IPS-18a (cell line): ENCODE data around the gene PODN.

Experiments
- H3K27ac ChIP-seq: one replicate; pipeline ENCODE4 v1.5.1; 2013; ENCODE audit warnings: low read length
- H3K27me3 ChIP-seq: one replicate; pipeline ENCODE4 v1.6.1; 2013; ENCODE audit warnings: mild to moderate bottlenecking, low read length; ENCODE audit not compliant: control insufficient read depth, insufficient read depth
- H3K36me3 ChIP-seq: one replicate; pipeline ENCODE4 v1.6.1; 2013; ENCODE audit warnings: low read depth, low read length; ENCODE audit not compliant: control insufficient read depth
- H3K4me1 ChIP-seq: one replicate; pipeline ENCODE4 v1.6.1; 2013; ENCODE audit warnings: low read depth, low read length; ENCODE audit not compliant: control insufficient read depth
- H3K4me3 ChIP-seq: one replicate; pipeline ENCODE4 v1.5.1; 2013; ENCODE audit warnings: low read length
- H3K9ac ChIP-seq: one replicate; pipeline ENCODE4 v1.6.1; 2013; ENCODE audit warnings: mild to moderate bottlenecking, low read length, moderate library complexity
- H3K9me3 ChIP-seq: one replicate; pipeline ENCODE4 v1.6.1; 2013; ENCODE audit warnings: low read depth, low read length; ENCODE audit not compliant: control insufficient read depth

PODN gene

DNA sequence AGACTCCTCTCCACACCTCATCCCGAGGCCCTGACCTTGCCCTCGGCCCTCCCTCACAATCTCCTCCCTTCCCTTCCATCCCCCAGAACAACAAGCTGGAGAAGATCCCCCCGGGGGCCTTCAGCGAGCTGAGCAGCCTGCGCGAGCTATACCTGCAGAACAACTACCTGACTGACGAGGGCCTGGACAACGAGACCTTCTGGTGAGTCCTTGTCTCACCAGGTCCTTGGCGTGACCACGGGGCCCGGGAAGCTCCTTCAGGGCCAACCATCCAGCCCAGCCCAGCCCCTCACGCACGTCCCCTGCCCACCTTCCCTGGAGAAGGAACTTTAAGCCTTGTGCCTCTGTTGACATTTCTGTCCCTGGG lies 15.6 kb downstream of the PODN start:
- Histone ChIP-seq H3K27ac (no peak overlapping the region), H3K9ac (no peak overlapping the region), H3K27me3 (no peaks in the 10 kb centered on the region), H3K4me3 (no peak overlapping the region), H3K4me1 (peaks cover 7% of the 10 kb centered on the region), H3K9me3 (no peaks in the 10 kb centered on the region), H3K36me3 (no peaks in the 10 kb centered on the region)

DNA sequence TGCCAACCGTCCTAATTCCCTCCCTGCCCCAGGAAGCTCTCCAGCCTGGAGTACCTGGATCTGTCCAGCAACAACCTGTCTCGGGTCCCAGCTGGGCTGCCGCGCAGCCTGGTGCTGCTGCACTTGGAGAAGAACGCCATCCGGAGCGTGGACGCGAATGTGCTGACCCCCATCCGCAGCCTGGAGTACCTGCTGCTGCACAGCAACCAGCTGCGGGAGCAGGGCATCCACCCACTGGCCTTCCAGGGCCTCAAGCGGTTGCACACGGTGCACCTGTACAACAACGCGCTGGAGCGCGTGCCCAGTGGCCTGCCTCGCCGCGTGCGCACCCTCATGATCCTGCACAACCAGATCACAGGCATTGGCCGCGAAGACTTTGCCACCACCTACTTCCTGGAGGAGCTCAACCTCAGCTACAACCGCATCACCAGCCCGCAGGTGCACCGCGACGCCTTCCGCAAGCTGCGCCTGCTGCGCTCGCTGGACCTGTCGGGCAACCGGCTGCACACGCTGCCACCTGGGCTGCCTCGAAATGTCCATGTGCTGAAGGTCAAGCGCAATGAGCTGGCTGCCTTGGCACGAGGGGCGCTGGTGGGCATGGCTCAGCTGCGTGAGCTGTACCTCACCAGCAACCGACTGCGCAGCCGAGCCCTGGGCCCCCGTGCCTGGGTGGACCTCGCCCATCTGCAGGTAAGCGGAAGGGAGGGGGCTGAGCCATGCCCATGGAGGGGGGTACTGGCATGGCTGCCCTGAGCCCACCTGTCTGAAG lies 16.5 kb downstream of the PODN start:
- H3K9me3 ChIP-seq = no peaks in the 10 kb centered on the region
- H3K4me1 ChIP-seq = peaks cover 7% of the 10 kb centered on the region
- H3K9ac ChIP-seq = no peak overlapping the region
- no peaks in the 10 kb centered on the region for H3K27me3 ChIP-seq
- no peak overlapping the region for H3K4me3 ChIP-seq
- H3K36me3 ChIP-seq = no peaks in the 10 kb centered on the region
- H3K27ac ChIP-seq = no peak overlapping the region

DNA sequence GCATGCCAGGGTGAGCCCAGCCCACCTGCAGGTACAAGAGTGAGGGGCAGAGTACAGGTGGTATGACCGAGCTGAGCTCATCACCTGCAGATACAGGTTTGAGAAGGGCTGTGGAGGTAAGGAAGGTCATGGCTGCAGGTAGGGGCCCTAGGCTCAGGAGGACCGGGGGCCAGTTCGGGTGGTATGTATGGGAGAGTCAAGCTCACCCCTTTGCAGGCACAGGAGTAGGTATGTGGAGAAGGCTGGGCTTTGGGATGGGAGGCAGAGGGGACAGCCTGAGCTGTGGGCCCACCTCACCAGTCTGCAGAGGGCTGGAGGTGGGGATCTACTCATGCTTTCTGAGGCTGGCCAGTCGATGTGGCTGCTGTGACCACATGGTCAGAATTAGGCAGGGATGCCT lies 17.2 kb downstream of the PODN start:
- Histone ChIP-seq H3K4me3 (no peak overlapping the region), H3K27ac (no peak overlapping the region), H3K9me3 (no peaks in the 10 kb centered on the region), H3K27me3 (no peaks in the 10 kb centered on the region), H3K9ac (no peak overlapping the region), H3K36me3 (no peaks in the 10 kb centered on the region), H3K4me1 (peaks cover 7% of the 10 kb centered on the region)

DNA sequence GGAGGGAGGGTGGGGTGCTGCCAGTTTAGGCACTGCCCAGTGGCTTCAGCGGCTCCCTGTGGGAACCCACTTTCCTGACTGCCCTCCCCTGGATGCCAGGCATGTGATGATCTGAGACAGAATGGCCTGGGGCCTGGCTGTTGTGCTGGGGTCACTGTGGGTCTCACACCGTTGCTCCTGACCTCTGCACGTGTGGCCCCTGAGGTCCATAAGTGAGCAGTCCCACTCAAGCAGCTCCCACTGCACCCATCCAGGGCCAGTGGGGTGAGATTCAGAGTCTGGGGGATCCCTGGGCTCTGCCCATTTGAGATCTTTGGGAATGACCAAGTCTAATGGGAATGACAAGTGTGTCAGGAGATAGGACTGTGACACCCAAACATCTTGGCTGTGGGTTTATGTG lies 18.0 kb downstream of the PODN start:
- Histone ChIP-seq H3K27ac (no peak overlapping the region), H3K4me3 (no peak overlapping the region), H3K36me3 (no peaks in the 10 kb centered on the region), H3K4me1 (peaks cover 7% of the 10 kb centered on the region), H3K9ac (no peak overlapping the region), H3K27me3 (no peaks in the 10 kb centered on the region), H3K9me3 (no peaks in the 10 kb centered on the region)

DNA sequence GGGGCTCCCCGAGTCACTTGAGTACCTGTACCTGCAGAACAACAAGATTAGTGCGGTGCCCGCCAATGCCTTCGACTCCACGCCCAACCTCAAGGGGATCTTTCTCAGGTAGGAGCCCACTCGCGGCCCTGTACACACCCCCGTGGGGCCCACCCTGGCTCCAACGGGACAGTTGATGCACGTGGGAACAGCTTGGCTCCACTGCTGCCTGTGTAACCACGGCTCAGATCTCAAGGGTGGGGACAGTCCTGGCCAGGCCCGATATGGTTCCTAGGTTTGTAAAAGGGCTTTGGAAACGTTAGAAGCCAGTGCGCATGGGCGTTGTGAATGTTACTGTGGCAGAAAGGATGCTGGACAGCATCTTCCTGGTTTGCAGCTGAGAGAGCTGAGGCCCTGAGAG lies 18.8 kb downstream of the PODN start:
- Histone ChIP-seq H3K4me1 (peaks cover 7% of the 10 kb centered on the region), H3K27ac (no peak overlapping the region), H3K9ac (no peak overlapping the region), H3K4me3 (no peak overlapping the region), H3K9me3 (no peaks in the 10 kb centered on the region), H3K27me3 (no peaks in the 10 kb centered on the region), H3K36me3 (no peaks in the 10 kb centered on the region)

DNA sequence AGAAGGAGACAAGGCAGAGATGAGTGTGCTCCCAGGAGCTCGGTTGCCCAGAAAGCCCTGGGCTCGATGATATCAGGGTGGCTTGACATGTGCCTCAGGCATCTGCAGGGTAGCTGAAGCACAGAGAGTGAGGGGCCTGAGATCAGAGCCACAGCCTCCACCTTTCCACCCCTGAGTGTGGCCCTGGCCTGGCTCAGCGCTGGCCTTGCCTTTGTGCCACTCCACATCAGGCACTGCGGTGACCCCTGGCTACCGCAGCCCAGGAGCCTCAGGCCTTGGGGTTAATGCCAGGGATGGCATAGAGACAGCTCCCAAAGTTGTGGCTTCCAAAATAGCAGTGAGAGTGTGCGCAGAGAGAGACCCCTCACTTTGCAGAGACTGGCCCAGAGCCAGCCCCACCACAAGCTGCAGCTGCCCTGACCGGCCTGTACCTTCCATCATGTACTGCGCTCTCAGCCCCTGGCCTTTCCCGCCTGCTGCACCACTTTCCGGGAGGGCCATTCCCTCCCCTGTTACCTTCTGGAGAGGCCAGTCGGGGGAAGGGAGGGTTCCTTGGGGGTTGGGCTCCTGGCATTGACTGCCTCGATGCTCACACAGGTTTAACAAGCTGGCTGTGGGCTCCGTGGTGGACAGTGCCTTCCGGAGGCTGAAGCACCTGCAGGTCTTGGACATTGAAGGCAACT lies 19.5 kb downstream of the PODN start:
- Histone ChIP-seq H3K4me1 (peaks cover 7% of the 10 kb centered on the region), H3K4me3 (no peak overlapping the region), H3K9ac (no peak overlapping the region), H3K9me3 (no peaks in the 10 kb centered on the region), H3K36me3 (no peaks in the 10 kb centered on the region), H3K27me3 (no peaks in the 10 kb centered on the region), H3K27ac (no peak overlapping the region)

DNA sequence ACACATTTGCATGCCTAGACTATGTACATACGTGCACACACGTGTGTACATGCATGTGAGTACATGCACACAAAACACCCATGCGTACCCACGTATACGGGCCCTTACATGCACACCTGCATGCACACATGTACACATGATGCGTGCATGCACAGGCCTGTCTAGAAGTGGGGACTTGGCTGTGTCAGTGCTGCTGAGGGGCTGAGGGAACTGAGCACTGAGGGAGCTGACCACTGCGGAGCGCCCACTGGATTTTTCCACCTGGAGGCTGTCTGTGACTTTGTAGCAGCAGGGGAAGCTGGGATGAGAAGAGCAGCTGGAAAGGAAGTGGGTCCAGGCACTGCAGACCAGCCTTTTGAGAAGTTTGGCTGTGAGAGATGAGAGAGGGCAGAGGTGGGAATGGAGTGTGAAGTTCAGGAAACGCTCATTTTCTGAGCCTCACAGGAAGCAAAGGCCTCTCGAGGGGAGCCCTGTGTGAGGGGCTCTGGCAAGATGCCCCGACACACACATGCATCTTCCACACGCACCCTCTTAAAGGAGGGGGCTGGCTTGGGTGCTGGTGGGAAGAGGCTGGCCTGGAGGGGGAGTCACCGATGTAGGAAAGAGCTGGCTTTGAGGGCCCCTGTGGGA lies 20.9 kb downstream of the PODN start:
- H3K27ac ChIP-seq = no peak overlapping the region
- H3K4me1 ChIP-seq = peaks cover 7% of the 10 kb centered on the region
- H3K27me3 ChIP-seq = no peaks in the 10 kb centered on the region
- no peaks in the 10 kb centered on the region for H3K36me3 ChIP-seq
- H3K4me3 ChIP-seq = no peak overlapping the region
- H3K9me3 ChIP-seq = no peaks in the 10 kb centered on the region
- H3K9ac ChIP-seq = no peak overlapping the region

DNA sequence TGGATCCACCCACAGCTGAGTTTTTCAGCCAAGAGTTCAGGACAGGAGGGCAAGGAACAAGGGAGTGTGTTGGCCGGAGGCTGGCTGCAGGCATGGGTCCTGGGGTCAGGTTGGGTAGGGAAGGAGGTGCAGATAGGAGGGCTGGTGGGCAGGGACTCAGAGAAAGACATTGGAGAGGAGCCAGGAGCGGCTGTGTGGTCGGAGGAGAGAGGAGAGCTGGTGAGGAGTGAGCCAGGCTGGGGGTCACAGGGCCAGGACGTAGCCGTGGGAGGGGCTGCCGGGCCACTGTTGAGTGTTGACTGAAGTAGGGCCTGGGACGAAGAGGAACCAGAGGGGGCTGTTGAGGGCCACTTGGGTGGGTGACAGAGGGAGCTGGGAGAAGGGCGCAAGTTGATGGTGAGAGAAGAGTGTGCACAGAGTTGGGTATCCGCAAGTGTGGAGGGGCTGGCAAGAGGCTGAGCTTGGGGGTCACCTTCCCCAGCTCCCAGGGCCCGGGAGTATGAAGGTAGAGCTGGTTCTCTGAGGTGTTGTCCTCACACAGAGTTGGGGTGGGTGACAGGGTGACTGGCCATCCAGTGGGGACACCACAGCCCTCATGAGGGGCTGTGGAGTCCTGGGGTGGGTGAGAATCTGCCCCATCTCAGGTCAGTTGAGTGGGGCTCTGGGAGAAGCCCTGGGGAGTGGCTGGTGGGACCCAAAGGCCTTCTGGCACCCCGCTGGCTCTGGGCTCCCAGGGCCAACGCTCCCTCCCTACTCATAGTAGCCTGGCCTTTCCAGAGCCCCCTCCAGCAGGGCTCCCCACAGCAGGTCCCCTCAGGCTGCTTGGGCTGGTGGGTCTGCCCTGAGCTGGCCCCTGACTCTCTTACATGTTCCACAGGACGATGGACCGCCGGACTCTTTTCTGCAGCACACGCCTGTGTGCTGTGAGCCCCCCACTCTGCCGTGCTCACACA lies 21.9 kb downstream of the PODN start:
- no peak overlapping the region for H3K9ac ChIP-seq
- H3K27me3 ChIP-seq = no peaks in the 10 kb centered on the region
- no peaks in the 10 kb centered on the region for H3K36me3 ChIP-seq
- no peaks in the 10 kb centered on the region for H3K9me3 ChIP-seq
- no peak overlapping the region for H3K4me3 ChIP-seq
- no peak overlapping the region for H3K27ac ChIP-seq
- peaks cover 7% of the 10 kb centered on the region for H3K4me1 ChIP-seq

DNA sequence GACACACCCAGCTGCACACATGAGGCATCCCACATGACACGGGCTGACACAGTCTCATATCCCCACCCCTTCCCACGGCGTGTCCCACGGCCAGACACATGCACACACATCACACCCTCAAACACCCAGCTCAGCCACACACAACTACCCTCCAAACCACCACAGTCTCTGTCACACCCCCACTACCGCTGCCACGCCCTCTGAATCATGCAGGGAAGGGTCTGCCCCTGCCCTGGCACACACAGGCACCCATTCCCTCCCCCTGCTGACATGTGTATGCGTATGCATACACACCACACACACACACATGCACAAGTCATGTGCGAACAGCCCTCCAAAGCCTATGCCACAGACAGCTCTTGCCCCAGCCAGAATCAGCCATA lies 22.6 kb downstream of the PODN start:
- Histone ChIP-seq H3K27me3 (no peaks in the 10 kb centered on the region), H3K9ac (no peak overlapping the region), H3K9me3 (no peaks in the 10 kb centered on the region), H3K4me1 (peaks cover 7% of the 10 kb centered on the region), H3K36me3 (no peaks in the 10 kb centered on the region), H3K27ac (no peak overlapping the region), H3K4me3 (no peak overlapping the region)

DNA sequence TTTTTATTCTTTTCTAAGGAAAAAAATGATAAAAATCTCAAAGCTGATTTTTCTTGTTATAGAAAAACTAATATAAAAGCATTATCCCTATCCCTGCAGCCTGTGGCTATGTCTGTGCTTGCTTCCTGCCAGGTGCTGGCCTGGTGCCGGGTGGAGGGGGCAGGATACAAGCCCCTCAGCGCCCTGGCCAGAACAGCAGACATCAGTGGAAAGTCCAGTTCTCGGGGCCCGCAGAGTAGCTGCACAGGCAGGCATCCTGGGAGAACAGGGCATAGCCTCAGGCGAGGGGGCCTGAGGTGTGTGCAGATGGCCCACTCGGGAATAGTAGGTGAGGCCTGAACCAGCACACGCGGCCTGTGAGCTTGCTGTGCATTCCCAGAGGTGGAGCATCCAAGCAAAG lies 23.4 kb downstream of the PODN start:
- no peaks in the 10 kb centered on the region for H3K27me3 ChIP-seq
- no peak overlapping the region for H3K9ac ChIP-seq
- no peaks in the 10 kb centered on the region for H3K9me3 ChIP-seq
- H3K36me3 ChIP-seq = no peaks in the 10 kb centered on the region
- H3K4me1 ChIP-seq = peaks cover 7% of the 10 kb centered on the region
- H3K4me3 ChIP-seq = no peak overlapping the region
- H3K27ac ChIP-seq = no peak overlapping the region

DNA sequence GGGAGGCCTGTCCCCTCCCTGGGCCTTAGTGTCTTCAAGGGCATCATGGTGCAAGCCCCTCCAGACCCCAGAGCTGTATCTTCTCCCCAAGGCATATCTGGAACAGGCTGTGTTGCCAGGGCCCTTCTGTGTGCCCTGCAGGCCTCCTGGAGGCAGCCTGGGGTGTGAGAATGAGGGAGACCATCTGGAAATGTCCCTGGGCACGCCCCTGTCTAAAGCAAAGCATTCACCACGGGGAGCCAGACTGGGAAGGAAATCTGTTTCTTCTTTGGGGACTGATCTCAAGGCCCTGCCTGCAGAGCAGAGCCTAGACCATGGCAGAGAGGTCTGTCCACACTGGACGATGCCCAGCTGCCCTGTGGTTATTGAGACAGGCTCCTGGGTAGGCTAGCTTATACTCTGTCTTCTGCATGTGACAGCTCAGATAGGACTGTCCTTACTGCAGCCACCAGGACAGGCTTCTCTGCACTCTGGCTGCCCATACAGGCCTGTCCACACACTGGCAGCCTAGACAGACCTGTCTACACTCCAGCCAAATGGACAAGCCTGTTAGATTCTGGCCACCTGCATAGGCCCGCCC lies 24.6 kb downstream of the PODN start:
- Histone ChIP-seq H3K9ac (no peak overlapping the region), H3K27me3 (no peaks in the 10 kb centered on the region), H3K27ac (no peak overlapping the region), H3K36me3 (no peaks in the 10 kb centered on the region), H3K4me3 (no peak overlapping the region), H3K4me1 (peaks cover 7% of the 10 kb centered on the region), H3K9me3 (no peaks in the 10 kb centered on the region)
